GM19023 (cell line): ENCODE data around the gene IVD.
"Not testable (repeated sequence)": the region's sequence is repeated elsewhere in the genome, so short reads cannot be mapped to it uniquely, and the experiment has no call there.

ENCODE experiments used
- ATAC-seq: cut with Tn5 transposase; IDR thresholded peaks from one replicate; pipeline ENCODE4 v1.9.1; 2021; ENCODE audit warnings: mild to moderate bottlenecking, moderate library complexity; ENCODE audit not compliant: unreplicated experiment

Gene IVD

DNA sequence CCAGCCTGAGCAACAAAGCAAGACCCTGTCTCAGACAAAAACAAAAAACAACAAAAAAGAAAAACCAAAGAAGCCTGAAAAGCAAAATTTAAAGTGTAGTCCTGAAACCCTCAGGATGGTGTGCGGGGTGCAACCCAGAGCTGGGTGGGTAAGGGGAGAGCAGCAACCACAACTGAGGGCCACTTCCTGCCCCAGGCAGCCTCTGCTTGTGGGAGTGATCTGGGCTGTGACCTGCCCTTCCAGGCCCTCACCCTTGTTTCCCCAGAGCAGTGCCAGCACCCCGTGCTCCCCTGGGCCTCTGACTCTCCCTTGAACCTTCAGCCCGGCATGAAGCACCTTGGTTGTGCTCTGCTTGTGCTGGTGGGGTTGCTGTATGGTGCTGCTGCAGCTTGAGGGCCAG lies 48.3 kb downstream of the IVD start:
- ATAC-seq, result not testable (repeated sequence)

DNA sequence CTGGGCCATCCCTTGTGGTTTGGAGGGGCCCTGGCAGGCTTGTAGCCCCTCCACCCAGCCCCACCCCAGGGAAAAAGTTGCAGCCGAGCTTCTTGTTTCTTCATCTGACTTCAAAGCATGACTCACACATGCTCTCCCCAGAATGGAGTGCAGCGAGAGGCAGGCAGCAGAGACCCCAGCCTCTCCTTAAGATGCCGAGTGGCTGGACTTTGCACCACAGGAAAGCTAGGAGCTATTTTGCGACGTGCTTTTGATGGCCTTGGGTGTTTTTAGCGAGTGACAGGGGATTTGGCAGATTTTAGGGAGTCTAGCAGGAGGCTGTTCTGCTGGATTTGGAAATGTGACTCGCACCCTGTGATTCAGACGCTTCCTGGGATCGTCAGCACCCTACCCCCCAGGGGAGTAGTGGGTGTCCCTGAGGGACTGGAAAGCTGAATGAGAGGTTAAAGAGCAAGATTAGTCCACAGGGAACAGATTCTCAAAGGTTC lies 49.4 kb downstream of the IVD start:
- ATAC-seq, result no peak

DNA sequence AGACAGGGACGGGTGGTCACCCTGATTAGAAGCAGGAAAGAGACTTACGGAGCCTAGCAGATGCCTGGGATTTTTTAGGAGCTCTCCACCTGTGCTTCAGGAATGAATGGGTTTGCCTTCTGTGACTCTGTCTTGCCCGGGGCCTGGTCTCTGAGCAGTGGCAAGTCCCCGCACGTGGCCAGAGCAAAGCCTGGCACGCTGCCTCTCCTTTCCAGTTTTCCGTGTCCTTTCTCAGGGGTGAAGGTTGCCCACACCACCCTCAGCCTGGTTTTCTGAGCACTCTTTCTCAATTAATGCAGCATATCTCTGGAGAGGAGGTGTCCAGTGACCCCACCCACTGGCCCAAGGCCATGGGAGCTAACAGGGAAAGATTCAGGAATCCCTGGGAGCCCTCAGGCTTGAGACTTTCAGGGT lies 50.7 kb downstream of the IVD start:
- no peak for ATAC-seq

DNA sequence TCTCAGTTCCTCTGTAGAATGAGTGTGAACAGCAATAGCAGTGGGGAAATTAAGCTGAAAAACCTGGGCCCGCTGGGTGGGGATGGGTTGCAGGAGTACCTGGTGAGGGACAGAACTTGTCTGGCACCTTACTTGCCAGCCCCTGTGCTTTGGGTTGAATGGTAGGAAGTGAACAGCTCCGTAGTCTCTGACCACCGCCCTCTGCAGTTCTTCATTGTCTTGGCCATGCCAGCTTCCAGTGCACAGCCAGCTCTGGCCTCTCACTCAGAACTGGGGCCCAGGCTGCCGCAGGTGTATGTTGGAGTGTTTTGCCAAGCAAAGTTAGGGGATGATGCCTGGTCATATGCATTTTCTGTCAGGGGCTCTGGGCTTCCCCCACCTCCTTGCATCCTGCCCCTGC lies 51.1 kb downstream of the IVD start:
- ATAC-seq, result no peak

DNA sequence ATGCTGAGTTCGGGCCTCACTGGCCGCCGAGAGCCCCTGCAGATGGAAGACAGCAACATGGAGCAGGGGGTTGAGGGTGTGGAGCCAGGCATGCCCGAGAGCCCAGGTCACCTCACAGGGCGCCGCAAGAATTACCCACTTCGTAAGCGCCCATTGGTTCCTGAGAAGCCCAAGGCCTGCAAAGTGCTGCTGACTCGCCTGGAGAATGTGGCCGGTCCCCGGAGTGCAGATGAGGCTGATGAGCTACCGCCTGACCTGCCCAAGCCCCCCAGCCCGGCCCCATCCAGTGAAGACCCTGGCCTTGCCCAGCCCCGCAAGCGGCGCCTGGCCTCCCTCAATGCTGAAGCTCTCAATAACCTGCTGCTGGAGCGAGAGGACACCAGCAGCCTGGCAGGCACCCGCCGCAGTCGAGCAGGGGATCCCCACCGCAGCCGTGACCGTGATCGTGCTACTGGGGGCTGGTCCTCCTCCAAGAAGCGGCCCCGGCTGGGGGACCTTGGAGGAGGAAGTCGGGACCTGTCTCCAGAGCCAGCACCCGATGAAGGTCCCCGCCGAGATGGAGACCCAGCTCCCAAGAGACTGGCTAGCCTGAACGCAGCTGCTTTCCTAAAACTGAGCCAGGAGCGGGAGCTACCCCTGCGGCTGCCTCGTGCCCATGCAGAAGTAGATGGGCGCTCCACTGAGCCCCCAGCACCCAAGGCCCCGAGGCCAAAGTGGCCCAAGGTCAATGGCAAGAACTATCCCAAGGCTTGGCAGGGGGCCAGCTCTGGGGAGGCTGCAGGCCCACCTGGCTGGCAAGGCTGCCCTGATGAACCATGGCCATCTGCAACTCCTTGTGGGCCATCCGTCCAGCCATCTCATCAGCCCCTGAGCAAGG lies 53.1 kb downstream of the IVD start:
- ATAC-seq, result no peak

DNA sequence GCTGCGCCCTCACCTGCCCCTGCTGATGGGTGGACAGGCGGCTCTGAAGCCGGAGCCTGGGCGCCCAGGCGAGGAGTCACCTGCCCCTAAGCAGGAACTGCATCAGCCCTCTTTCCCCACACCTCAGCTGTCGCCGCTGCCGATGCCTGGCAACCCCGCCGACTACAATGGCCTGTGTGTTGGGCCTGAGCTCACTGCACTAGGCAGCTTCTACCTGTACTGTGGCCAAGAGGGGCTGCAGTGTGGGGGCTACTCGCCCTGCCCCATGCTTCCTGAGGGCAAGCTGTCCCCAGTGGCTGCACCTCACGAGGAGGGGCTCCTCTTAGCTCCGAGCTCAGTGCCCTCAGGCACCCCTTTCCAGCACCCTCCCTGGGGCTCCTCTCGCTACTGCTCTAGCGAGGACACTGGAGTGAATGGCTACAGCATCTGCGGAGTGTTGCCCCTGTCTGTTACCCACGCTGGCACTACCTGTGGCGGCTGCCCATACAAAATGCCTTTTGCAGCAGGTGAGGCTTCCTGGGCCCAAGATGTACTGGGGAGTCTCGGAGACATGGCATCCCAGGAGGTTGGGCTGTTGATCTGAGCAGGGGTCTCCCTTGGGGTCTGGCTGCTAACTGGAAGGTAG lies 53.9 kb downstream of the IVD start:
- no peak for ATAC-seq

DNA sequence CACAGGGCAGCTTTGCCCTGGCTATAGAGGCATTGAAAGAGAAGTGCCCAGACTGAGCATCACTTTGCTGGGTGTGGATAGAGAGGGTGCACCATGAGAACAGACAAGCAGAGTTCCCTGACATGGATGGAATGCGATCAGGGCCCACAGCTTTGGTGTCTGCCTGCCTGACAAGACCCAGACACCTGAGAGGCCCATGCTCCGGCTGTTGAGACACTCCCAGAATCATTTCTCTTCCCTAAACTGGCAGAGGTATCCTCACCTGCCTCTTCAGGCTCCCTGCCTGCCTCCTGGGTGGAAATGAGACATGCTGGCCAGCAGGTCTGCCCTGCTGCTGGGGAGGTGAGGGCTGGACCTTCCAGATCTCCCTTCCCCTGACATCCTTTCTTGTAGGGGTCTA lies 54.8 kb downstream of the IVD start:
- ATAC-seq, result no peak

DNA sequence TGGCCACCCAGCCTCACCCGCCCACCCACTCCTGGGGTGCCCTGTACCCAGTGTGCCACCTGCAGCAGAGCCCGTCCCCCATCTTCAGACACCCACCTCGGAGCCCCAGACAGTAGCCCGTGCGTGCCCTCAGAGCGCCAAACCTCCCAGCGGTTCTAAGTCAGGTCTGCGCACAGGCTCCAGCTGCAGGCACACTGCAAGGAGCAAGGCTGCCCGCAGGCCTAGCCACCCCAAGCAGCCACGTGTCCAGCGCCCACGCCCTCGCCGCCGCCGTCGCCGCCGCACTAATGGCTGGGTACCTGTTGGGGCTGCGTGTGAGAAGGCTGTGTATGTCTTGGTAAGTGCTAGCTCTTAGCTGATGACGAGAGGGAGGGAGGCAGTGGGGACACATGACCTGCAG lies 56.4 kb downstream of the IVD start:
- no peak for ATAC-seq

DNA sequence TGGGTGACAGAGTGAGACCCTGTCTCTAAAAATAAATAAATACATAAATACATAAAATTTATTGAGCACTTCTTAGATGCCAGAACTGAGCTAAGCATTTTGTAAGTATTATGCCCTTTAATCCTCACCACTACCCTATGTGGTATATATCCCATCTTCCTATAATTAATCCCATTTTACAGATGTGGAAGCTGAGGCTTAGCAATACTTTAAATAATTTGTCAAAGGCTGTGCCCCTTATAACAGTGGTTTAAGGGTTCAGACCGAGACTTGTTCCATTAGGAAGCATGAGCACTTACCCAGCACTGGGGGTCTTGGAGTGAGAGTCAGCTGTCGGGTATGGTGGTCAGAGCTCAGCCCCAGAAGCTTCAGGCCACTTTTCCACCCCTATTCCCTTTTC lies 57.7 kb downstream of the IVD start:
- no peak for ATAC-seq

DNA sequence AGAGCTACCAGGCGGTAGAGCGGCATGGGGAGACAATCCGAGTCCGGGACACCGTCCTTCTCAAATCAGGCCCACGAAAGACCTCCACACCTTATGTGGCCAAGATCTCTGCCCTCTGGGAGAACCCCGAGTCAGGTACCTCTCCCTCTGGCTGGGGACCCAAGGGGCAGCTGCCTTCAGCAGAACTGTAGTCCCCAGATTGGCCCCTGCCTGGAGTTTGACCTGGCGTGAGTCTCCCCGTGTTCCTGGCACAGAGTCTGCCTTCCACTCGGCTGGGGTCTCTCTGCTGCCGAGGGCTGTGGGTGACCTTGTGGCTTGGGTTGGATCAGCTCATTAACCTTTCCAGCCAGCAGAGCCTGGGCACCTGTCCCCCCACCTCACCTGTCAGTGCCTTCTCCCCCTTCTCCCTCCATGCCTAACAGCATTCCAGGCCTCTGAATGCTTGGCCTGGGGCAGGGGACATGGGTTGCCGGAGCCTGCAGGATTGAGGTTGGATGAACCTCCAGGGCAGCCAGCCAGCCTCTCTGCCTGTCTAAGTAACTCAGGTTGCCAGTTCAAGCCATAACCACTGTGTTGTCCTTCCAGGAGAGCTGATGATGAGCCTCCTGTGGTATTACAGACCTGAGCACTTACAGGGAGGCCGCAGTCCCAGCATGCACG lies 58.4 kb downstream of the IVD start:
- ATAC-seq, result no peak

DNA sequence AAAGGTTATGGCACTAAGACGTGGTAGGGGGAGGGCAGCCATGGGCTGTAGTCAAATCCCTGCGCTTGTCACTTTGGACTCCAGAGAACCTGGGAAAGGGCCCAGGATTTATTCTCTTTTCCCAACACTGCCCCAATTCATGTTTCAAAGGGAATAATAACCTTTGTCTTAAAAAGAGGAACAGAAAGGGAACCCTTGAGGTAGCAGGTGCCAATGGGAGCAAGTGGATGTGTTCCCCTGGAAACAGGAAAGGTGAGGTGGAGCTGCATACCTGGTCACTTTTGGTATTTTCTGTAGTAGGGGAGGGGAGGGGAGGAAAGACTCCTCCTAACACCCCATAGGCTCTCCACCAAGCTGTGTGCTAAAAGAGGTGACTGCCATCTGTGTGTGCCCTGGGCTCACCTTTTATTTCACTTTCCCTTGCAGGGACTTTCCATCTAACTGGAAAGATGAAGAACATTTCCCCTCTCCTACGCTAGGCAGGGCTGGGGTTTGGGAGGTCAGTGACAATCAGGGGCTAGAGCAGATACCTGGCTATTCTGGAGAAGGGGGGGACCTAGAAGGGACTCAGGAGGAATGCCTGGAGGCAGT lies 59.1 kb downstream of the IVD start:
- ATAC-seq, result no peak

DNA sequence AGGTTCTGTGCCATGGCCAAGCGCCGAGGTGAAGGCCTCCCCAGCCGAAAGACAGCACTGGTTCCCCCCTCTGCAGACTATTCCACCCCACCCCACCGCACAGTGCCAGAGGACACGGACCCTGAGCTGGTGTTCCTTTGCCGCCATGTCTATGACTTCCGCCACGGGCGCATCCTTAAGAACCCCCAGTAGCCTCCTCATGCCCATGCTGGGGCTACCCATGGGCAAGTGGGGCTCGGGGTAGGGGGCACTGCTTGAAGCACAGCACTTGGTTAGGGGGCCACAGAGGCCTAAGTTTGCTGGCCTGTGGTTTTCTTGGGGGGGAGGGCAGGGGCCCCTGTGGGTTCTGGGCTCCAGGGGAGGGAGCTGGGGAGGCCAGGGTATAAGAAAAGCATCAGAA lies 60.3 kb downstream of the IVD start:
- no peak for ATAC-seq

DNA sequence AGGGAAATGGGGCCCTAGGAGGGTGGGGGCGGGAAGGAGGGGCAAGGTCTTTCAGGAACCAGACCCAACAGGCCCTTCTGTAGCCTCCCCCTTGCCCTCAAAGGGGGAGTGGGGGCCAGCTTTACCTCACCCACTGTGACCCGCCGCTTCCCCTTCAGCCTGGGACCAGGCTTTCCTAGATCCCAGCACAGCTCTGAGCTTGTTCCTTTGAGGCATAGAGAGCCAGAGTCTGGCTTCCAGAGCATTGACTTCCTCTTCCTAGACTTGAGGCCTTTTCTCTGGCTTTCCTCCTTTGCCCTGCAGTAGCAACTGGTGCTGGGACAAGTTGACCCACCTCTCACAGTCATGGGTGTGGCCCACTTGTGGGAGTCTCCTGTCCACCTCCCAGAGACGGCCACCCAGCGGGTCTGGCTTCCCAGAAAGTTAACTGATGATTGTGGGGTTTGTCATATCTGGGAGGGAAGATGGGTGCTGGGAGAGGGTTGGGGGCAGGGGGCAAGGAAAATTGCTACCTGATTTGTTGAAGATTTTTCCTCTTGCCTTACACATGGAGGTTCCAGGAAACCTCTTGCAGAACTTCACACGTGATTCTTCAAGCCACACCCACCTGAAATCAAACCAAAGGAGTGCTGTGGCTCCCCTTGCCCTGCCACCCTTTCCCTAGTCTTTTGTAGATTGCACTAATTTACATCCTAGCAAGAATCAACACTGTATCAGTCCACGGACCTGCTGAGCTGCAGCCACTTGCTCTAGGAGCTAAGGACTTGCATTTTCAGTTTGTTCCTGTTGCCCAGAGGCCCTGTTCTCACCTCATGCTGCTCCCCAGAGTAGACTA lies 61.0 kb downstream of the IVD start:
- no peak for ATAC-seq

DNA sequence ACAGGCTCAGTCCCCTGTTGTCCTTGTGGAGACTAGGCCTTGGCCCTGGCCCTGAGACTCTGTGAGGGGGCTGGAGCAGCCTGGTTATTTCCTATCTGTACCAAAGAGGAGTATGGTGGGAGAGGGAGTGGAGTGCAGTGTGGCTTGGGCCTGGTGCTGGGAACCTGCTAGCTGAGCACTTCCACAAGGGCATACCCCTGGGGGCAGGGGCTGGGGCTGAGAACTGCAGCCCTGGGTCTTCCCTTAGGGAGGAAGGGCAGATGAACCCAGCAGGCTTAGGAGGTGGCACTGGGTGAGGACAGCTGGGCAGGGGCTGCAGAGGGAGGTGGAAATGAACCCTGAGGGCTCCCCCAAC lies 61.6 kb downstream of the IVD start:
- ATAC-seq, result no peak

DNA sequence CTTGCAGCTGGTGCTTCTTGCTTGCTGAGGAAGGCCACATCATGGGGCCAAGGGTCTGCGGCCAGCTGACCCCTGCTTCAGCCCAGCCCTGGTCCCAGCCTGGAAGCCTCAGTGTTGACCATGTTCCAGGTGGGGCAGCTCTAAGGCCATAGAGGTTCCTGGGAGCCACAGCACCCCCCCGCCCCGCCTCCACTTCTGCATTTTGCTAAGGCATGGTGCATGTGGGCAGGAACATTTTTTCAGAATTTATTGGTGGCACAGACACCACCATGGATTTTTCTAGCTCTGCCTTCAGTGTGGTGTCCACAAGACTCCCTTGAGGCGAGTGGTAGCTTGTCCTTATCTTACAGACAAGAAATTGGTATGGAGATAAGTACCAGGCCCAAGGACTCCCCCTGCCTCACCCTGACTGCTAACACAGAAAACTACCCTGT lies 63.3 kb downstream of the IVD start:
- ATAC-seq, result no peak

DNA sequence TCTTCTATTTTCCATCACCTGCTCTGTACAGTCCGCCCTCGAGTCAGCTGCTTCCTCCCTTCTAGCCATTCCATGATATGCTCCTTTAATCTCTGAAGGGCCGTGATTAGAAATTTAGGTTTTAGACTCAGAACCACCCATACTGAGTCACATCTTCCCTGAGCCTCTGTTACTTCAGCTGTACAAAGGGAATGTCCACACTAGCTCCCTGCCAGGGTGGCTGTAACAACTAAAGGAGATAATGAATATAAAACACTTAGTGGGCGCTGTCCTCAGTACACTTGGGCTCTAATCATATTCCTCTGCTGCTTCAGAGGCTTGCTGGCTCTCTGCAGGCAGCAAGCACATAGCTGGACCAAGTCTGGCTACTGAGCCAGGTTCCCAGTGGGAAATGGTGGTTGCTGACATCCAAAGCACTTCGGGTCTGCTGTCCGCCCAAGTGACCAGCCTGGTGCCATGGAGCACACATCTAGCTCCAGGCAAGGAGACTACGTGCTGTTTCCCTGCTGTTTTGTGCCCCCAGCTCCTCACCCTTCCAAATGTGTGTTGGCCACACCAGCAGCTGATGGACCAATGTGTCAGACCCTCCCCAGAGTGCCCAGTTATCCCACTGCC lies 64.3 kb downstream of the IVD start:
- ATAC-seq, result no peak

DNA sequence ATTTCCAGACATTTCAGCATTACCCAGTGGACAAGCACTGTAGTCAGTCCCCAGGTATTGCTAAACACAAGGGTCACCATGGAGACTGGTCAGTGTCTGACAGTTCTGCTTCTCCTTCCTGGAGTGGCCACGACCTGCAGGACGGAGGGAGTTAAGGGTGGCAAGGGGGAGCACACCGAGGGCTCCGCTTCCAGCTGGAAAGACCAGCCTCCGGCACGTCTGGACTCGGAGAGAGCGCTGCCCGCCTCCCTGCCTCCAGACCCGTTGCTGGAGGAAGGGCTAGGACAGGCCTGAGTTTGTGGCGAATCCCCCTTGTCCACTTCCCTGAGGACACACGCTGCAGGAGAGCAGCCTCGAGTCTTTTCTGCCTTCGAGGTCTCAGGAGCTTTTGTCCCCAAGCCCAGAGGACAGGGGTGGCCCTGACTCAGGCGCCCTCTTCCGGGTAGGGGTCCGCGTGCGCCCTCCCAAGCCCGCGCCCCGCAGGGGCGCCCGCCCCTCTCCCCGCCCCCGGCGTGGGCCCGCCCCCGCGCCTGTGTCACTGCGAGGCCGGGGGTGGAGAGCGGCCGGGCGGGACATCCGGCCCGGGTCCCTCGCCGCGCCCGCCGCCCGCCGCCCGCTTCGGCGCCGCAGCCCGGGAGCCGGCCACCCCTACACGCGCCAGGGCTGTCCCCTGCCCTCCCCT lies 65.0 kb downstream of the IVD start, which contains the start of gene CHST14:
Gene CHST14, plus strand, starts transcription at position 562 of the 682 bp plus-strand sequence. CDS start 230 bp downstream, outside the sequence.
- peak; percentile 74 for ATAC-seq
